OCI-LY3 (cell line): ENCODE data around the gene TECPR2.

Experiments used
- CTCF ChIP-seq: fragments of 200-600, 300-600 bp; sonication (generic); IDR thresholded peaks from 2 replicates; pipeline ENCODE4 v1.5.1; 2014; ENCODE audit warnings: antibody characterized with exemption, low read length, low read depth
- EZH2phosphoT487 ChIP-seq: fragments of 200-600 bp; shearing (Covaris generic); IDR thresholded peaks from 2 replicates; pipeline ENCODE4 v1.6.1; 2018; ENCODE audit warnings: antibody characterized with exemption, mixed run types, low read depth

GRCh38 chr14:102472791-102473150 is 110.0 kb downstream of the TECPR2 start:
- TF ChIP-seq EZH2phosphoT487: no peak
- no peak for TF ChIP-seq CTCF
